HG03558 (cell line): ENCODE results near the gene QSOX2.

Source experiments
- ATAC-seq: cut with Tn5 transposase; IDR thresholded peaks from one replicate; pipeline ENCODE4 v1.9.1; 2021; ENCODE audit warnings: moderate number of reproducible peaks; ENCODE audit not compliant: unreplicated experiment; ENCODE audit errors: extremely low read depth

QSOX2 gene

GRCh38 chr9:136160381-136160841 lies 85.2 kb downstream of the QSOX2 start:
- ATAC-seq = no peak

GRCh38 chr9:136159851-136160250 lies 85.8 kb downstream of the QSOX2 start:
- no peak for ATAC-seq

- ATAC-seq = no peak
These were observed 87.9 kb downstream of the QSOX2 start for GRCh38 chr9:136157477-136158265.
